ENCODE data around the gene MAML1.

MAML1 gene

GRCh38 chr5:179763215-179763945 lies 30.8 kb downstream of the MAML1 start:
- Histone ChIP-seq H3K9ac (no peak overlapping the region), H3K4me1 (ENCODE audit: low read depth, poor library complexity, severe bottlenecking) (peaks cover 27% of the 10 kb centered on the region), H3K79me2 (ENCODE audit: insufficient read depth, low read depth) (peaks cover 13% of the 10 kb centered on the region; the same call in 1 of the 2 replicates), H3K4me2 (no peak overlapping the region), H4K20me1 (ENCODE audit: insufficient read depth) (no peaks in the 10 kb centered on the region), H2AFZ (ENCODE audit: low read depth) (no peak overlapping the region), H3K36me3 (ENCODE audit: insufficient read depth) (no peaks in the 10 kb centered on the region), H3K4me3 (IDR thresholded peaks at IDR 0.05; ENCODE audit: insufficient read depth, low read depth, low read length) (no peak overlapping the region), H3K27me3 (ENCODE audit: insufficient read depth, low read depth) (no peaks in the 10 kb centered on the region), H3K27ac (no peak overlapping the region)
- peak; percentile 80 for TF ChIP-seq CTCF (conservative IDR thresholded peaks at IDR 0.05; ENCODE audit: low read depth, low read length)

DNA sequence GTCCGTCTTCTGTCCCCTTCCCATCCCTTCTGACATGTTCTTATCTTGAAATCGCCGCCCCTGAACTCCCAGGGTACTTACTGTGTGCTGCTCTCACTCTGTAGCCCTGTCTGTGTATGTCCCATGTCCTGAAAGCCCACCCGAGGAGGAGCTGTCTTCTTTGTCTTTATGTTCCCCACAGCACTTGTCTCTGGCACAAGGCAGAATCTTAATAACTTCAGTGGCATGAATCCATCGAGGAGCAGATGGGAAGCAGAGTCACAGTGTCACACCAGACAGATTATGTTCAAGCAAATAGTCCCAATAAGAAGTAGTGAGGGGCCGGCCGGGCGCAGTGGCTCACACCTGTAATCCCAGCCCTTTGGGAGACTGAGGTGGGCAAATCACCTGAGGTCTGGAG lies 31.4 kb downstream of the MAML1 start:
- no peaks in the 10 kb centered on the region for H3K27me3 ChIP-seq (ENCODE audit: insufficient read depth, low read depth)
- TF ChIP-seq CTCF (conservative IDR thresholded peaks at IDR 0.05; ENCODE audit: low read depth, low read length): no peak
- no peak overlapping the region for H2AFZ ChIP-seq (ENCODE audit: low read depth)
- H3K4me1 ChIP-seq (ENCODE audit: low read depth, poor library complexity, severe bottlenecking): peaks cover 26% of the 10 kb centered on the region
- H3K36me3 ChIP-seq (ENCODE audit: insufficient read depth): no peaks in the 10 kb centered on the region
- H3K79me2 ChIP-seq (ENCODE audit: insufficient read depth, low read depth): peaks cover 12% of the 10 kb centered on the region; the same call in 1 of the 2 replicates
- no peak overlapping the region for H3K4me3 ChIP-seq (IDR thresholded peaks at IDR 0.05; ENCODE audit: insufficient read depth, low read depth, low read length)
- H4K20me1 ChIP-seq (ENCODE audit: insufficient read depth): no peaks in the 10 kb centered on the region
- no peak overlapping the region for H3K27ac ChIP-seq
- no peak overlapping the region for H3K4me2 ChIP-seq
- H3K9ac ChIP-seq: no peak overlapping the region

DNA sequence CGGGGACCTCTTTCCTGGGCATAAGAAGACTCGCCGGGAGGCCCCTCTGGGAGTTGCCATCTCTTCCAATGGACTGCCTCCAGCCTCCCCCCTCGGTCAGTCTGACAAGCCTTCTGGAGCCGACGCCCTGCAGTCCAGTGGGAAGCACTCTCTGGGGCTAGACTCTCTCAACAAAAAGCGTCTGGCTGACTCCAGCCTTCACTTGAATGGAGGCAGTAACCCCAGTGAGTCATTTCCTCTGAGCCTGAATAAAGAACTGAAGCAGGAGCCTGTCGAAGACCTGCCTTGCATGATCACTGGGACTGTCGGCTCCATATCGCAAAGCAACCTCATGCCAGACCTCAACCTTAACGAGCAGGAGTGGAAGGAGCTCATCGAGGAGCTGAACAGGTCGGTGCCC lies 32.8 kb downstream of the MAML1 start:
- no peaks in the 10 kb centered on the region for H3K79me2 ChIP-seq (ENCODE audit: insufficient read depth, low read depth)
- H3K4me3 ChIP-seq (IDR thresholded peaks at IDR 0.05; ENCODE audit: insufficient read depth, low read depth, low read length): no peak overlapping the region
- no peaks in the 10 kb centered on the region for H3K27me3 ChIP-seq (ENCODE audit: insufficient read depth, low read depth)
- H4K20me1 ChIP-seq (ENCODE audit: insufficient read depth): no peaks in the 10 kb centered on the region
- no peak for TF ChIP-seq CTCF (conservative IDR thresholded peaks at IDR 0.05; ENCODE audit: low read depth, low read length)
- no peaks in the 10 kb centered on the region for H3K36me3 ChIP-seq (ENCODE audit: insufficient read depth)
- no peak overlapping the region for H2AFZ ChIP-seq (ENCODE audit: low read depth)
- H3K4me1 ChIP-seq (ENCODE audit: low read depth, poor library complexity, severe bottlenecking): peaks cover 13% of the 10 kb centered on the region
- H3K4me2 ChIP-seq: no peak overlapping the region
- no peak overlapping the region for H3K9ac ChIP-seq
- no peak overlapping the region for H3K27ac ChIP-seq

GRCh38 chr5:179766021-179766725 lies 33.6 kb downstream of the MAML1 start:
- no peak overlapping the region for H3K4me2 ChIP-seq
- H2AFZ ChIP-seq (ENCODE audit: low read depth): no peak overlapping the region
- no peak overlapping the region for H3K9ac ChIP-seq
- no peak overlapping the region for H3K4me3 ChIP-seq (IDR thresholded peaks at IDR 0.05; ENCODE audit: insufficient read depth, low read depth, low read length)
- H3K36me3 ChIP-seq (ENCODE audit: insufficient read depth): no peaks in the 10 kb centered on the region
- H3K27ac ChIP-seq: no peak overlapping the region
- no peak for TF ChIP-seq CTCF (conservative IDR thresholded peaks at IDR 0.05; ENCODE audit: low read depth, low read length)
- peaks cover 12% of the 10 kb centered on the region for H3K4me1 ChIP-seq (ENCODE audit: low read depth, poor library complexity, severe bottlenecking)
- no peaks in the 10 kb centered on the region for H4K20me1 ChIP-seq (ENCODE audit: insufficient read depth)
- no peaks in the 10 kb centered on the region for H3K27me3 ChIP-seq (ENCODE audit: insufficient read depth, low read depth)
- no peaks in the 10 kb centered on the region for H3K79me2 ChIP-seq (ENCODE audit: insufficient read depth, low read depth)
